ENCODE measurements around the gene EQTN.

- TF ChIP-seq FOXA1 (IDR thresholded peaks at IDR 0.05), result no peak
- no peak for TF ChIP-seq LEF1 (IDR thresholded peaks at IDR 0.05; ENCODE audit: borderline replicate concordance)
- no peak for TF ChIP-seq SP1 (IDR thresholded peaks at IDR 0.05)
- TF ChIP-seq CTBP1 (IDR thresholded peaks at IDR 0.05; ENCODE audit: borderline replicate concordance), result no peak
- no peak for TF ChIP-seq ARNT (IDR thresholded peaks at IDR 0.05)
- TF ChIP-seq NFRKB (IDR thresholded peaks at IDR 0.05), result no peak
These were observed 16.7 kb downstream of the EQTN start for GRCh38 chr9:27280249-27280648.

All from HEK293T (cell line).